ENCODE results near the gene NEURL2.

DNA sequence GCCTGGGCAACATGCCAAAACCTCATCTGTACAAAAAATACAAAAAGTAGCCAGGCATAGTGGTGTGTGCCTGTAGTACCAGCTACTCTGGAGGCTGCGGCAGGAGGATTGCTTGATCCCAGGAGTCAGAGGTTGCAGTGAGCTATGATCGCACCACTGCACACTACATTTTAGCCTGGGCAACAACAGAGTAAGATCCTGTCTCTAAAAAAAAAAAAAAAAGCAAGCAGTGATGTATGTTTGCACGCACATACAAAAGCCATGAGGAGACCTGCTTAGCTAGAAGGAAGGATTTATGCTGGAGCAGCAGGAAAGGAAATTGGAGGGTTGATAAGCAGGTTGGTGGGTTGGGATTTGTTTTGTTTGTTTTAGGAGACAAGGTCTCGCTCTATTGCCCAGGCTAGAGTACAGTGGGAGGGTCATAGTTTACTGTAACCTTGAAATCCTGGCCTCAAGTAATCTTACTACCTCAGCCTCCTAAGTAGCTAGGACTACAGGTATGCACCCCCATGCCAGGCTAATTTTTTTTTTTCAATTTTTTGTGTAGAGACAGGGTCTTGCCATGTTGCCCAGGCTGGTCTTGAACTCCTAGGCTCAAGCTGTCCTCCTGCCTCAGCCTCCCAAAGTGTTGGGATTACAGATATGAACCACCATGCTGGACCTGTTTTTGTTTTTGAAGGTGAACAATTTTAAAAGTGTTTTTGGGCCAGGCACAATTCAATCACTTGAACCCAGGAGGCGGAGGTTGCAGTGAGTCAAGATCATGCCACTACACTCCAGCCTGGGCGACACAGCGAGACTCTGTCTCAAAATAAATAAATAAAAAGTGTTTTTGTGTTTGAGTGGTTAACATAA is 29.6 kb downstream of the NEURL2 start:
- TF ChIP-seq, protein P1, sequence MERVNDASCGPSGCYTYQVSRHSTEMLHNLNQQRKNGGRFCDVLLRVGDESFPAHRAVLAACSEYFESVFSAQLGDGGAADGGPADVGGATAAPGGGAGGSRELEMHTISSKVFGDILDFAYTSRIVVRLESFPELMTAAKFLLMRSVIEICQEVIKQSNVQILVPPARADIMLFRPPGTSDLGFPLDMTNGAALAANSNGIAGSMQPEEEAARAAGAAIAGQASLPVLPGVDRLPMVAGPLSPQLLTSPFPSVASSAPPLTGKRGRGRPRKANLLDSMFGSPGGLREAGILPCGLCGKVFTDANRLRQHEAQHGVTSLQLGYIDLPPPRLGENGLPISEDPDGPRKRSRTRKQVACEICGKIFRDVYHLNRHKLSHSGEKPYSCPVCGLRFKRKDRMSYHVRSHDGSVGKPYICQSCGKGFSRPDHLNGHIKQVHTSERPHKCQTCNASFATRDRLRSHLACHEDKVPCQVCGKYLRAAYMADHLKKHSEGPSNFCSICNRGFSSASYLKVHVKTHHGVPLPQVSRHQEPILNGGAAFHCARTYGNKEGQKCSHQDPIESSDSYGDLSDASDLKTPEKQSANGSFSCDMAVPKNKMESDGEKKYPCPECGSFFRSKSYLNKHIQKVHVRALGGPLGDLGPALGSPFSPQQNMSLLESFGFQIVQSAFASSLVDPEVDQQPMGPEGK (CRISPR knock-in tag; IDR thresholded peaks at IDR 0.05; ENCODE audit: borderline replicate concordance) = no peak
- TF ChIP-seq RARB (CRISPR knock-in tag; IDR thresholded peaks at IDR 0.05) (no peak), ZNF8 (CRISPR knock-in tag; IDR thresholded peaks at IDR 0.05) (no peak), ZNF70 (CRISPR knock-in tag; IDR thresholded peaks at IDR 0.05) (no peak), ZFP3 (CRISPR knock-in tag; IDR thresholded peaks at IDR 0.05) (no peak), BACH2 (CRISPR knock-in tag; IDR thresholded peaks at IDR 0.05; ENCODE audit: borderline replicate concordance) (no peak)
- TF ChIP-seq, protein P2, sequence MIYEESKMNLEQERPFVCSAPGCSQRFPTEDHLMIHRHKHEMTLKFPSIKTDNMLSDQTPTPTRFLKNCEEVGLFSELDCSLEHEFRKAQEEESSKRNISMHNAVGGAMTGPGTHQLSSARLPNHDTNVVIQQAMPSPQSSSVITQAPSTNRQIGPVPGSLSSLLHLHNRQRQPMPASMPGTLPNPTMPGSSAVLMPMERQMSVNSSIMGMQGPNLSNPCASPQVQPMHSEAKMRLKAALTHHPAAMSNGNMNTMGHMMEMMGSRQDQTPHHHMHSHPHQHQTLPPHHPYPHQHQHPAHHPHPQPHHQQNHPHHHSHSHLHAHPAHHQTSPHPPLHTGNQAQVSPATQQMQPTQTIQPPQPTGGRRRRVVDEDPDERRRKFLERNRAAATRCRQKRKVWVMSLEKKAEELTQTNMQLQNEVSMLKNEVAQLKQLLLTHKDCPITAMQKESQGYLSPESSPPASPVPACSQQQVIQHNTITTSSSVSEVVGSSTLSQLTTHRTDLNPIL (CRISPR knock-in tag; IDR thresholded peaks at IDR 0.05; ENCODE audit: low read depth) = no peak
- TF ChIP-seq, protein P3, sequence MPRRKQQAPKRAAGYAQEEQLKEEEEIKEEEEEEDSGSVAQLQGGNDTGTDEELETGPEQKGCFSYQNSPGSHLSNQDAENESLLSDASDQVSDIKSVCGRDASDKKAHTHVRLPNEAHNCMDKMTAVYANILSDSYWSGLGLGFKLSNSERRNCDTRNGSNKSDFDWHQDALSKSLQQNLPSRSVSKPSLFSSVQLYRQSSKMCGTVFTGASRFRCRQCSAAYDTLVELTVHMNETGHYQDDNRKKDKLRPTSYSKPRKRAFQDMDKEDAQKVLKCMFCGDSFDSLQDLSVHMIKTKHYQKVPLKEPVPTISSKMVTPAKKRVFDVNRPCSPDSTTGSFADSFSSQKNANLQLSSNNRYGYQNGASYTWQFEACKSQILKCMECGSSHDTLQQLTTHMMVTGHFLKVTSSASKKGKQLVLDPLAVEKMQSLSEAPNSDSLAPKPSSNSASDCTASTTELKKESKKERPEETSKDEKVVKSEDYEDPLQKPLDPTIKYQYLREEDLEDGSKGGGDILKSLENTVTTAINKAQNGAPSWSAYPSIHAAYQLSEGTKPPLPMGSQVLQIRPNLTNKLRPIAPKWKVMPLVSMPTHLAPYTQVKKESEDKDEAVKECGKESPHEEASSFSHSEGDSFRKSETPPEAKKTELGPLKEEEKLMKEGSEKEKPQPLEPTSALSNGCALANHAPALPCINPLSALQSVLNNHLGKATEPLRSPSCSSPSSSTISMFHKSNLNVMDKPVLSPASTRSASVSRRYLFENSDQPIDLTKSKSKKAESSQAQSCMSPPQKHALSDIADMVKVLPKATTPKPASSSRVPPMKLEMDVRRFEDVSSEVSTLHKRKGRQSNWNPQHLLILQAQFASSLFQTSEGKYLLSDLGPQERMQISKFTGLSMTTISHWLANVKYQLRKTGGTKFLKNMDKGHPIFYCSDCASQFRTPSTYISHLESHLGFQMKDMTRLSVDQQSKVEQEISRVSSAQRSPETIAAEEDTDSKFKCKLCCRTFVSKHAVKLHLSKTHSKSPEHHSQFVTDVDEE (CRISPR knock-in tag; IDR thresholded peaks at IDR 0.05) = no peak

Data from SK-N-SH treated with all-trans-retinoic acid at 6 μM for 48 hours (cell line).